Smooth muscle cell of the brain vasculature (primary cell): Measurements from ENCODE around the gene PKP3.

Experiments used
- DNase-seq: peaks from one replicate; pipeline ENCODE4 v3.0.0-alpha.2; 2012; ENCODE audit warnings: low read depth, low spot score

The PKP3 gene

DNA sequence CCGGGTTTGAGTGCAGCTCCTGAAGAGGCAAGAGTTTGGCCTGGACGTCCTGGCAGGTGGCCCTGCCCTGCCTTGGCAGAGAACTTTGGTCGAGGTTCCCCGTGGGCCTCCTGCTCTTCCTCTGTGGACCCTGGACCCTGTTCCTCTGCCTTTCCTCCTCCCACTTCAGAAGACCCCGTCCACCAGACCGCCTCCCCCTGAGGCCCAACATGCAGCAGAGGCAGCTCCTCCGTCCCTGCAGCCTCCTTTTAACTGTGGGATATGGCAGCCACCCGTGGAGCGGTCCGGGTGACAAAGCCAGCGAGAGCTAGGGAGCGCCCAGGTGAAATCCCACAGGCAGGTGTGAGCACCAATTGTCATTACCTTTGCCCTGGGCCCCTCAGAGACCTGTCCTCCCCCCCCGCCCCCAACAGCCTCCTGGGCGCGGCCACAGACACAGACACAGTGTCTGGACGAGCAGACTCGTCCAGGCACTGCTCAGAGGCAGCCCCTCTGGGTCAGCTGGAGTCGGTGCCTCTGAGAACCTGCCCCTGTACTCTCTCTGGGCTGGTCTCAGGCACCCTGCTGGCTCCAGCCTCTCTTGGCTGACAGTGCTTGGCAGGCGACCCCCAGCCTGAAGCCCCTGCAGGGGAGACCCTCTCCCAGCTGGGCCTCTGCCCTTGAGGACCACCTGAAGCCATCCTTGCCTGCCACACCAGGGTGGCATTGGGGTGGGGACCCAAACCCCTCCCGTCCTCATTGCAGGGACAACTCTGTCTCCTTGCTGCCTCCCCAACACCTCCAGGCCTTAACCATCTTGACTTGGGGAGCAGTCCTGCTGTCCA, 52.0 kb downstream of the PKP3 start:
- no peak for DNase-seq

DNA sequence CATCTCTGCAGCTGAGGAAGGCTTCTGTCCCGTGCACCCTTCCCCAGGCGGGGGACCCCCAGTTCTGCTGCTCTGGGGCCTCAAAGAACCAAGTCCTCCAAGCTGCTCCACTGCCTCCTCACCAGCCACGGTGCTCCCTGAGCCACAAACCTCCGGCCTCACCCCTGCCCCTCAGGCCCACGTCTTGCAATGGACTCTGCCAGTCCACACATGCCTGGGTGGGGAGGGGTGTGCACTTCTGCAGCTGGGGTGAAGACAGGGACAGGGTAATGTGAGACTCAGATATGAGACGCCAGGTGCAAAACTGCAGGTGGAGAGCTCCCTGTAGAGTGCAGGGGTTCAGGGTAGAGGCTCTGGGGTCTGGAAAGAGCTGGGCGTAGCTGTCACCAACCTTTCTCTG, 52.9 kb downstream of the PKP3 start:
- DNase-seq = no peak

DNA sequence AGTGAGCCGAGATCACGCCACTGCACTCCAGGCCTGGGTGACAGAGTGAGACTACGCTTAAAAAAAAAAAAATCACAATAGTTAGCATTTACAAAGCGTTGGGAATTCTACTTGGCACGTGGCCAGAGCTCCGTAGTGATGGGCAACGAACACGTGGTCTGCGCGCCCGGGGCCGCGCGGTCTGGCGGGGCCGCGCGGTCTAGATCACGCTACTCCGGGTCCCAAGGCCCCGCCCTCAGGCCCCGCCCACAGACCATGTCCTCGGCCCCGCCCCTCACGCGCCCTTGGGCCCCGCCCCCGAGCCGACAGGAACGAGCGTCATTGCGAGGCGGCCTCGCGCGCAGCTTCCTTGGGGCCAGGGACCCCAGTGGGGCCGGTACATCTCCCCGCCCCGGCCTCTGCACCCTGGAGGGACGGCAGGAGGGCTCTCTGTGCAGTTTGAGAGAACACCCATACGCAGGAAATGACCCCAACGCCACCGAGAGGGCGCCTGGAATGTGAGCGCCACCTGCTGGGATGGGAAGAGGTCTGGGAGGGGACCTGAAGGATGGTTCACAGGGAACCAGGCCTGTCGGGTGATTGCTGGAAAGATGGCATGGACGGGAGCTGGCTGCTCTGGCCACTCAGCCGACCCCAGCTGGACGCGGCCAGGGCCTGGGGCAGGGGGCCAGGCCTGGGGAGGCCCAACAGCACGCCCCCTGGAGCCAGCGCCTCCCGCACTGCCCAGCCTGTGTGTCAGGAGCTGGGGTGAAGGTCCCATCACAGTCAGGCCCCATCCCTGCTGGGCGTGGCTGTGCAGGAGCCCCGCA, 54.1 kb downstream of the PKP3 start:
- DNase-seq = peak; percentile 77

DNA sequence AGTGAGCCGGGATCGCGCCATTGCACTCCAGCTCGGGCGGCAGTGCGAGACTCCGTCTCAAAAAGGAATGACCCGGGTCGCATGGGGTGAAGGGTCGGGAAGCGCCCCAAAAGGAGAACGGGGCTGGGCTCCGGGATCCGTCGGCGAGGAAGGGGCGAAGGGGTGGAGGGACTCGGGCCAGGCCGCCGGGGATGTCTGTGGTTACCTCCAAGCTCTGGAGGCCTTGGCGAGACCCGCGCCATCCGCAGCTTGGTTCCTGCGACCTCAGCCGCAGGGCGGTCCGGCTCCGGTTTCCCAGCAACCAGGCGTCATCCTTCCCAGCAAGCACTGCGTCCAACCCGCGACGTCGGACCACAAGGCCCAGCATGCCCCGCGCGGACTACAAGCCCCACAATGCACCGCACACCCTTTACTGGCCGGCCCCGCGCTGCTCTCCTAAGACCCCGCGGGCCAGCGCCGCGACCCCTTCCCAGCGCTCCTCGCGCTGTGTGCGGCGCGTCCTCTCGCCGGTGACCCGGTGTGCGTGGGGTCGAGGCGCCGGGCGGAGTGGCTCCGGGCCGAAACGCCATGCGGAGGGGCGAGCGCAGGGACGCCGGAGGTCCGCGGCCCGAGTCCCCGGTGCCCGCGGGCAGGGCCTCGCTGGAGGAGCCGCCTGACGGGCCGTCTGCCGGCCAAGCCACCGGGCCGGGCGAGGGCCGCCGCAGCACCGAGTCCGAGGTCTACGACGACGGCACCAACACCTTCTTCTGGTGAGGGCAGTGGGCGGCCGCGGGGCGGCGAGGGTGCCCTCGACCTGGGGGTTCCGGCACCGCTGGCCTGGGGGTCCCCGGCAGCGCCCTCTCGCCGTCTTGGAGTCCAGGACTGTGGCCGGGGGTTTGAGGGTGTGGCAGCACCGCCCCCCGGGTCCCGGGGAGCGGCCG, 56.1 kb downstream of the PKP3 start, which contains the start of gene PTDSS2:
TSS of gene PTDSS2 (plus strand) at position 391 of the 920 bp plus-strand sequence. CDS start at position 568, 177 bp downstream.
- peak; percentile 91 for DNase-seq

DNA sequence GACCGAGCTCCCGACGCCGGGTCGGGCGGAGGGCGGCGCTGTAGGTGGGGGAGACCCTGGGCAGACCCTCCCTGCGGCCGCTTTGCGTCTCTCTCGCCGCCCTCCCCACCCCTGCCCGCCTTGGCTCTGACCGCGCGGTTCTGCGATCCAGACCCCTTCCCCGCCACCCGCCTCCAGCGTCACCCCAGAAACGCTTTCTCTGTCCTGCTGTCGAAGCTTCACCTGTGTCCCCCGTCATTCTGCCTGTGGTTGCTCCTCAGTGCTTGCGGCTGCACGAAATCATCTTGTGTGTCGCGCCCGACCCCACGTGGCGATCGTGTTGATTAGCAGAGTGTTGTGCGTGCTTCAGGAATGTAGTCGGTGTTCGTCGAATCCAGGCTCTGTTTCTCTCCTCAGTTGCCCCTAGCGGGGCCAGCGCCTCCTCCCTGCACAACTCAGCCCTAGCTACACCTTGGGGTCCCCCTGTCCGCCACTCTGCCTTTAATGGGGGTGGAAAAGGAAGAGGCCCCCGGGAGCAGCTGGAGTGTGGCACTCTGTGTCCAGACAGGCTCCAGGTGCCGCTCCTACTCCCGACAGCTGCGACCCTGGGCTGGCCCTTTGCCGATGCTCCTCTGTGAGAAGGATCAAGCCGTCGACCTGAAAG, 56.9 kb downstream of the PKP3 start:
- DNase-seq = no peak

DNA sequence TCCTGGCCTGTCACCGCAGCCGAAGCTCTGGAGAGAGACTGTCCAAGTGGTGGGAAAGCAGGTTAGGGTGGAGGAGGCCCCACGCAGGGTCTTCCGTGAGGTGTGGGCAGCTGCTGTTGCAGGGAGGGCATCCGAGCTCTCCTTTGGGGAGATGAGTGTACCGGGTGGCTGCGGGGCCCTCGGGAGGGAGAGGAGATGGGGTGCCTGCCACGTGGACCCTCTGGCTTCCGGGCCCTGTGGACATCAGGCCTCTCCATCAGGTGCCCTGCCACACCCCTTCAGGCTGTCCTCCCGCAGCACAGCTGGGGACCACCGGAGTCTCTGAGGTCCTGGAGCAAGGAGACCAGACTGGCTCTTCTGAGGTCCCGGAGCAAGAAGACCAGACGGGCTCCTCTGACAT, 57.7 kb downstream of the PKP3 start:
- no peak for DNase-seq

DNA sequence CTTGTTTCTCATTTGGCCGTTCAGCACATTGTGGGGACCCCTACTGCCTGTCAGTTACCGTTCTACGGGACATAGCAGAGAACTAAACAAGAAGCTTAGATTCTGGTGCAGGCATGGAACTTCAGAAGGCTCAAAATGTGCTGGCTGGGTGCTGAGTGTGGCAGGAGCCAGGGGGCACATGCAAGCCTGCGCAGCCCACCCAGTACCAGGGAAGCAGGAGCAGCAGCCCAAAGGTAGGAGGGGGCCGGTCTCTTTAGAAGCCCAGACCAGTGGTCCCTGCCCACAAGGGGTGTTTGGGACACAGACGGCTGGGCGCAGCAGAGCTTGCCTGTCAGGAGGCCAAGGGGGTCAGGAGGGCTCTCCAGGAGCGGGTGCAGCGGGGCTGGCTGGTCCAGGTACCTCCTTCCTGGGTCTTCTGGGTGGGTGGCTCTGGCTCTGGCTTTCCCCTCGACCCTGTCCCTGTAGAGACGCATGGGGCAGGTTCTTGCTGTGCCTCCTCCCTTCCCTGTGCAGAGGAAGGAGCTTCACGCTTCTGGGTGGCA, 58.3 kb downstream of the PKP3 start:
- DNase-seq = no peak

DNA sequence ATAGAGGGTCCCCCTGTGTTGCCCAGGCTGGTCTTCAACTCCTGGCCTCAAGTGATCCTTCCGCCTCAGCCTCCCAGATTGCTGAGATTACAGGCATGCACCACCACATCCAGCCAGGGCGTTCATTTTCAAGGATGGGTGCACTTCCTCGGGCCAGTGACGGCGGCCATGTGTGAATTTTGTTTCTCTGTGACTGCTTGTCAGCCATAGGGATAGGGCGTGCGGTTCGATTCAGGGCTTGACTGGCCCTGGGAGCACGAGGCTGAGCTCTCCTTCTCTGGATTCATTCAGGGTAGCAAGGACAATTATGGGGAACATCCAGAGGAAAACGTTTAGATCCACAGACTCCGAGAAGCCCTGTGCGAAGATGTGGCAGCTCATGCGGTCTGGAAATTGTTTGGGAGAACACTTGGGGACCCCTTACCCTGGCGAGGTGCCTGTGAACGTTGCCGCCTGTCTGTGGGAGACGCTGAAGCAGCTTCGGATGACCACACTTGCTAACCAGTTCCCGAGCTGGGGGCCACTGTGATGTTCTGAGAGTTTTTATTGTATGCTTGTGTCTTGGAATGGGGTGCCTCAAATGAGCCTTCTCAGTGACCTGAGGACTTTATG, 59.0 kb downstream of the PKP3 start:
- DNase-seq = no peak

DNA sequence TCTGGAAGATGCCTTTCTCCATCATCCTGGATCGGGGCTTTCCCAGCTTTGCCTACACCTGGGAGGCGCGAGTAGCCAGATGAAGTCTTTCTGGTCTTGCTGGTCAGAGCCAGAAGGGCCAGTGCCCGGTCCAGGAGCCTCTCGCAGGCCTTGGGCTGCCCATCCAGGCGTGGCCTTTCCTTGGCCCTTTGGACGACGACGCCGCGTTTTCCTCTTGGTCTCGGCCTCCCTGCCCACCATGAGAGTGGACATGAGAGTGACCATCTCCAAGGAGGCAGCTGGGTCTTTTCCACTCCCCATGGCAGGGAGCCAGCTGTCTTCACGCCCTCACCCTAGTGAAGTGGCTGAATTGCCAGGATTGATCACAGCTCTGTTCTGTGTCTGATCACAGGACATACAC, 59.6 kb downstream of the PKP3 start:
- no peak for DNase-seq

DNA sequence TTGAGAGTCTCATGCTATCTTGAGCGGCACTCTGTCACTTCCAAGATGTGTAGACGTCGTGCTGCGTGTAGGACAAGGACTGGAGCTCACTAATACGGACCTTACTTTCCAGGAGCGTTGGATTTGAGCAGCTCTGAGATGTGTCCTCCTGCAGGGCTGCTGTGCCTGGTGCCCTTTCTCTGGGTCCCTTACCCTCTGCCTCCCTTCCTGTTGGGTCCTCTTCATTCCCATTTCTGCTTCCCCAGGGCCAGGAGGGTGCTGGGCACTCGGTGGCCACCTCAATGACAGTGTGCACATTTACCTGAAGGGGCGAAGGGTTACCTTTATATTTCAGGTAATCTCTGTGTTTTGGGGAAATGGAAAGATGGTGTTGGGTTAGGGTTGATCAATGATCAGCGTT, 60.0 kb downstream of the PKP3 start:
- DNase-seq = no peak
